ENCODE measurements around the gene GALNT14.

DNA sequence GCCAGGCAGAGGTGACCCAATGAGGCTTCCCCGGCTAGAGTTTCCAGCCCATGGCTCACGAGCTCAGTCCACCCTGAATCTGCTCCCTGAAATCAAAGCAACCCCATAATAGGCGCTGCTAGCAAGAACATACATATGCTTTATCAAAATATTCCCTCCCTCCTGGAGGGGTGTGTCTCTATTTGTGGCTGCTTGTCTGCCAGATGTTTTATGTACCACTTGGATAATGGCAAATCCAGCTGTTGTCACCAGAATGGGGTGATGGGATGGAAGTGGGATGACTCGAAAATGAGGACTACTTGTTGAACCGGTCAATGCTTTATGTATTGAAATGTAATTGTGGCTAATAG is 152.0 kb downstream of the GALNT14 start:
- TF ChIP-seq, protein P1, sequence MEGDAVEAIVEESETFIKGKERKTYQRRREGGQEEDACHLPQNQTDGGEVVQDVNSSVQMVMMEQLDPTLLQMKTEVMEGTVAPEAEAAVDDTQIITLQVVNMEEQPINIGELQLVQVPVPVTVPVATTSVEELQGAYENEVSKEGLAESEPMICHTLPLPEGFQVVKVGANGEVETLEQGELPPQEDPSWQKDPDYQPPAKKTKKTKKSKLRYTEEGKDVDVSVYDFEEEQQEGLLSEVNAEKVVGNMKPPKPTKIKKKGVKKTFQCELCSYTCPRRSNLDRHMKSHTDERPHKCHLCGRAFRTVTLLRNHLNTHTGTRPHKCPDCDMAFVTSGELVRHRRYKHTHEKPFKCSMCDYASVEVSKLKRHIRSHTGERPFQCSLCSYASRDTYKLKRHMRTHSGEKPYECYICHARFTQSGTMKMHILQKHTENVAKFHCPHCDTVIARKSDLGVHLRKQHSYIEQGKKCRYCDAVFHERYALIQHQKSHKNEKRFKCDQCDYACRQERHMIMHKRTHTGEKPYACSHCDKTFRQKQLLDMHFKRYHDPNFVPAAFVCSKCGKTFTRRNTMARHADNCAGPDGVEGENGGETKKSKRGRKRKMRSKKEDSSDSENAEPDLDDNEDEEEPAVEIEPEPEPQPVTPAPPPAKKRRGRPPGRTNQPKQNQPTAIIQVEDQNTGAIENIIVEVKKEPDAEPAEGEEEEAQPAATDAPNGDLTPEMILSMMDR (IDR thresholded peaks at IDR 0.05), result no peak
- no peak for TF ChIP-seq ZFX (IDR thresholded peaks at IDR 0.05; ENCODE audit: borderline replicate concordance)

Data from 22Rv1 (cell line).